ENCODE results near the gene PPY. TPM values are rescaled to one million over a fixed set of nuclear protein-coding genes. Genes with fewer than 3 reads are reported as not detected.

PPY gene
- total RNA-seq, 1 experiment from 2014 or later: not detected

DNA sequence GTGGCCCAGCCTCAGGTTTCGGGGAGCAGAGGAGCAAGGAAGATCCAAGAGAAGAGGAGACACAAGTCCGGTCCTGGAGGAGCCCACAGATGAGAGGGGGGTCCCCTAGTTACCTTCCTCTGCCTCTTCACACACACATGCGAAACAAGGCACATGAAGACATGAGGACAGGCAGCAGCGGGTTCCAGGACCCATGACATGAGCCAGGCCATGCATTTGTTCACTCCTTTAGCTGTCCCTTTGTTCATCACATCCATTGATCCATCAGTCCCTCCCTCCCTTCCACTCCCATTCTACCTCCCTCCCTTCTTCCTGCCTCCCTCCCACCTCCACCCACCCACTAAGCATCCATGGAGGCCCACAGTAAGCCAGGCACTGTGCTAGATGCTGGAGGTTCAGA lies 9.4 kb downstream of the PPY start:
- H3K27ac ChIP-seq (ENCODE audit: low read length): no peak overlapping the region
- BruUV-seq (replicated peaks): no TSS peak
- ChIA-PET POLR2A (no interaction called here), CTCF (no interaction called here)
- DNase-seq (ENCODE audit: low read depth, low spot score): no peak
- intact Hi-C loops (cut with micrococcal nuclease; ENCODE audit: unreplicated experiment) (no loop called here), in situ Hi-C loops (cut with HindIII; ENCODE audit: low pct_unique_long_range_greater_than_20kb, low sequenced_read_pairs) (no loop called here)
- H3K4me3 ChIP-seq (ENCODE audit: low read depth in 2 of 2, low read length in 2 of 2): no peak overlapping the region
- no peak for TF ChIP-seq SIN3A (IDR thresholded peaks at IDR 0.05; ENCODE audit: borderline replicate concordance, insufficient read depth, low read depth, low read length)
- no peak for ATAC-seq
- no peaks in the 10 kb centered on the region for H3K36me3 ChIP-seq (ENCODE audit: control insufficient read depth, insufficient read depth, low read length)
- H3K4me1 ChIP-seq (ENCODE audit: control insufficient read depth, insufficient read depth, low read length): no peaks in the 10 kb centered on the region
- no peaks in the 10 kb centered on the region for H3K27me3 ChIP-seq (ENCODE audit: control insufficient read depth, insufficient read depth, low read length)
- no peaks in the 10 kb centered on the region for H3K9me3 ChIP-seq (ENCODE audit: control insufficient read depth, insufficient read depth, low read depth, low read length)

DNA sequence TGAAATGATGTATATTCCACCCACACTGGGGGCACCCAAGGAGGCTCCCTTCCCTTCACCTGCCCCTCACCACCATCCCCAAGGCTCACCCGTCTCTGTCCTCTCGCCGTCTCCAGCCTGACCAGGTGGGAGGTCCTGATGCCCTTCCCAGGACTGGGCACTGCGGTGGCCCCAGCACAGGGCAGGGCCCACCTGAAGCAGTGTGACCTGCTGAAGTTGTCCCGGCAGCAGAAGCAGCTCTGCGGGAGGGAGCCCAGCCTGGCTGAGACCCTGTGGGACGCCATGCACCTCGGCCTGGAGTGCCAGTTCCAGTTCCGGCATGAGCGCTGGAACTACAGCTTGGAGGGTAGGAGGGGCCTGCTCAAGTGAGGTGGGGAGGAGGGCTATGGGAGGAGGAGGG lies 9.9 kb downstream of the PPY start:
- Histone ChIP-seq H3K27ac (ENCODE audit: low read length) (no peak overlapping the region), H3K4me3 (ENCODE audit: low read depth in 2 of 2, low read length in 2 of 2) (no peak overlapping the region), H3K4me1 (ENCODE audit: control insufficient read depth, insufficient read depth, low read length) (no peaks in the 10 kb centered on the region), H3K9me3 (ENCODE audit: control insufficient read depth, insufficient read depth, low read depth, low read length) (no peaks in the 10 kb centered on the region), H3K36me3 (ENCODE audit: control insufficient read depth, insufficient read depth, low read length) (no peaks in the 10 kb centered on the region), H3K27me3 (ENCODE audit: control insufficient read depth, insufficient read depth, low read length) (no peaks in the 10 kb centered on the region)
- ATAC-seq (no peak), DNase-seq (ENCODE audit: low read depth, low spot score) (no peak)
- no peak for TF ChIP-seq SIN3A (IDR thresholded peaks at IDR 0.05; ENCODE audit: borderline replicate concordance, insufficient read depth, low read depth, low read length)
- no peak for TF ChIP-seq TCF7L2 (IDR thresholded peaks at IDR 0.05; ENCODE audit: low read depth, low read length)
- no peak for TF ChIP-seq CTCF (IDR thresholded peaks at IDR 0.05)
- no peak for TF ChIP-seq REST (IDR thresholded peaks at IDR 0.05; ENCODE audit: insufficient read depth in 1 of 2, low read depth in 2 of 2, low read length in 1 of 2)
- no peak for TF ChIP-seq POLR2AphosphoS5 (IDR thresholded peaks at IDR 0.05; ENCODE audit: low read depth, low read length)
- no TSS peak for BruUV-seq (replicated peaks)
- CTCF ChIA-PET: no interaction called here
- POLR2A ChIA-PET: no interaction called here
- in situ Hi-C loops (cut with HindIII; ENCODE audit: low pct_unique_long_range_greater_than_20kb, low sequenced_read_pairs) (no loop called here), intact Hi-C loops (cut with micrococcal nuclease; ENCODE audit: unreplicated experiment) (no loop called here)

GRCh38 chr17:43931062-43931571 lies 11.2 kb downstream of the PPY start:
- Histone ChIP-seq H3K27me3 (ENCODE audit: control insufficient read depth, insufficient read depth, low read length) (no peaks in the 10 kb centered on the region), H3K27ac (ENCODE audit: low read length) (no peak overlapping the region), H3K4me1 (ENCODE audit: control insufficient read depth, insufficient read depth, low read length) (no peaks in the 10 kb centered on the region; the same call in 1 of the 2 replicates), H3K36me3 (ENCODE audit: control insufficient read depth, insufficient read depth, low read length) (no peaks in the 10 kb centered on the region), H3K9me3 (ENCODE audit: control insufficient read depth, insufficient read depth, low read depth, low read length) (no peaks in the 10 kb centered on the region), H3K4me3 (ENCODE audit: low read depth in 2 of 2, low read length in 2 of 2) (no peak overlapping the region)
- POLR2A ChIA-PET: no interaction called here
- in situ Hi-C loops (cut with HindIII; ENCODE audit: low pct_unique_long_range_greater_than_20kb, low sequenced_read_pairs) (no loop called here), intact Hi-C loops (cut with micrococcal nuclease; ENCODE audit: unreplicated experiment) (no loop called here)
- no peak for DNase-seq (ENCODE audit: low read depth, low spot score)
- TF ChIP-seq CTCF (IDR thresholded peaks at IDR 0.05): no peak
- TF ChIP-seq TCF7L2 (IDR thresholded peaks at IDR 0.05; ENCODE audit: low read depth, low read length): no peak
- no peak for TF ChIP-seq SIN3A (IDR thresholded peaks at IDR 0.05; ENCODE audit: borderline replicate concordance, insufficient read depth, low read depth, low read length)
- no peak for TF ChIP-seq POLR2AphosphoS5 (IDR thresholded peaks at IDR 0.05; ENCODE audit: low read depth, low read length)
- TF ChIP-seq REST (IDR thresholded peaks at IDR 0.05; ENCODE audit: insufficient read depth in 1 of 2, low read depth in 2 of 2, low read length in 1 of 2): no peak
- ATAC-seq: no peak
- CTCF ChIA-PET: no interaction called here
- BruUV-seq (replicated peaks): no TSS peak
